SK-N-SH treated with all-trans-retinoic acid at 6 μM for 48 hours (cell line): ENCODE measurements around the gene PNN.

Source experiments
- ATAC-seq: fragments of 200-7000 bp; cut with Tn5 transposase; 3 replicates; pipeline ENCODE4 v1.9.1; 2020; ENCODE audit warnings: mild to moderate bottlenecking, moderate library complexity
- BACH2 ChIP-seq: fragments of 250-450 bp; sonication (Bioruptor Pico); IDR thresholded peaks from 2 replicates; pipeline ENCODE4 v1.9.0; 2021; ENCODE audit warnings: mild to moderate bottlenecking, borderline replicate concordance
- CSDC2 ChIP-seq: fragments of 250-450 bp; sonication (Bioruptor Pico); IDR thresholded peaks from 2 replicates; pipeline ENCODE4 v1.5.0; 2020; ENCODE audit warnings: mild to moderate bottlenecking, moderate library complexity
- GLIS3 ChIP-seq: fragments of 250-450 bp; sonication (Bioruptor Pico); IDR thresholded peaks from 2 replicates; pipeline ENCODE4 v1.5.0; 2020; ENCODE audit warnings: mild to moderate bottlenecking, moderate library complexity
- ISL1 ChIP-seq: fragments of 250-450 bp; sonication (Bioruptor Pico); IDR thresholded peaks from 2 replicates; pipeline ENCODE4 v2.1.2; 2022; ENCODE audit warnings: mild to moderate bottlenecking, moderate library complexity
- OSR1 ChIP-seq: fragments of 250-450 bp; sonication (Bioruptor Pico); IDR thresholded peaks from 2 replicates; pipeline ENCODE4 v1.8.0; 2022; ENCODE audit warnings: moderate library complexity, mild to moderate bottlenecking, inconsistent platforms
- PPARA ChIP-seq: fragments of 250-450 bp; sonication (Bioruptor Pico); IDR thresholded peaks from 2 replicates; pipeline ENCODE4 v1.5.0; 2020; ENCODE audit warnings: mild to moderate bottlenecking, borderline replicate concordance
- RARB ChIP-seq: fragments of 250-450 bp; sonication (Bioruptor Pico); IDR thresholded peaks from 2 replicates; pipeline ENCODE4 v1.8.0; 2021; ENCODE audit warnings: mild to moderate bottlenecking, moderate library complexity
- SNAI2 ChIP-seq: fragments of 250-450 bp; sonication (Bioruptor Pico); IDR thresholded peaks from 2 replicates; pipeline ENCODE4 v1.5.0; 2020; ENCODE audit warnings: mild to moderate bottlenecking, moderate library complexity
- TOX ChIP-seq: fragments of 250-450 bp; sonication (Bioruptor Pico); IDR thresholded peaks from 2 replicates; pipeline ENCODE4 v1.8.0; 2021; ENCODE audit warnings: mild to moderate bottlenecking, moderate library complexity, borderline replicate concordance
- ZC3H10 ChIP-seq: fragments of 250-450 bp; sonication (Bioruptor Pico); IDR thresholded peaks from 2 replicates; pipeline ENCODE4 v1.5.1; 2021; ENCODE audit warnings: mild to moderate bottlenecking, moderate library complexity
- ZFP30 ChIP-seq: fragments of 450-650 bp; formaldehyde crosslinking; IDR thresholded peaks from 2 replicates; pipeline ENCODE4 v1.5.0; 2022; ENCODE audit warnings: mild to moderate bottlenecking, moderate library complexity
- ZNF565 ChIP-seq: fragments of 450-650 bp; formaldehyde crosslinking; conservative IDR thresholded peaks from 2 replicates; pipeline ENCODE4 v1.5.0; 2020; ENCODE audit warnings: low read depth, mild to moderate bottlenecking, moderate library complexity
- ZNF70 ChIP-seq: fragments of 450-650 bp; formaldehyde crosslinking; IDR thresholded peaks from 2 replicates; pipeline ENCODE4 v1.5.0; 2020; ENCODE audit warnings: mild to moderate bottlenecking, moderate library complexity
- TF ChIP-seq, protein P1 (sequence below): fragments of 250-450 bp; sonication (Bioruptor Pico); IDR thresholded peaks from 2 replicates; pipeline ENCODE4 v1.8.0; 2020; ENCODE audit warnings: mild to moderate bottlenecking, moderate library complexity, borderline replicate concordance
- TF ChIP-seq, protein P2 (sequence below): fragments of 250-450 bp; sonication (Bioruptor Pico); IDR thresholded peaks from 2 replicates; pipeline ENCODE4 v1.8.0; 2021; ENCODE audit warnings: low read depth, mild to moderate bottlenecking, moderate library complexity, borderline replicate concordance
- TF ChIP-seq, protein P3 (sequence below): fragments of 250-450 bp; sonication (Bioruptor Pico); IDR thresholded peaks from 2 replicates; pipeline ENCODE4 v1.5.0; 2020; ENCODE audit warnings: mild to moderate bottlenecking, moderate library complexity

PNN gene

DNA sequence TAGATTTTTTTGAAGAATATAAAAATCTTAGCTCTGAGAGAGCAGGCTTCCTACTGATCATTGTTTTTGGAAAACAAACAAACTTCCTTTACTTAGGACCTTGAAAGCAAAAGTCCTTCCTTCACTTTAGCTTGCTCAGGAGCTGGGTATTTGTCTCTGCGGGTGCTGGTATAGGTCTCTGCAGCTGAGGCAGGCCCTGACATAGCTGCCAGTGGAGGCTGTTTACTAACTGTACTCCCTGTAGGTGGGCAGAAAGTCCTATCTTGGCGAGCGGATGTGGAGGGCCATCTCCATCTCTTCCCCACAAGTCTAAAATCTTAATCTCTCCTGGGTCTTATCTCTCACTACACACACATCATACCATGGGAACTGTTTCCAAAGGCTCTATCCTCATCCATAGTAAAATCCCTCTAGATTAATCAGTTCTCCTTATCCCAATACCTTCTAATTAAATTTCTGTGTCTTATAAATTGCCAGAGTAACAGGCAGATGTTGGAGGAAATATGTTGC lies 54.6 kb downstream of the PNN start:
- TF ChIP-seq, protein P1, sequence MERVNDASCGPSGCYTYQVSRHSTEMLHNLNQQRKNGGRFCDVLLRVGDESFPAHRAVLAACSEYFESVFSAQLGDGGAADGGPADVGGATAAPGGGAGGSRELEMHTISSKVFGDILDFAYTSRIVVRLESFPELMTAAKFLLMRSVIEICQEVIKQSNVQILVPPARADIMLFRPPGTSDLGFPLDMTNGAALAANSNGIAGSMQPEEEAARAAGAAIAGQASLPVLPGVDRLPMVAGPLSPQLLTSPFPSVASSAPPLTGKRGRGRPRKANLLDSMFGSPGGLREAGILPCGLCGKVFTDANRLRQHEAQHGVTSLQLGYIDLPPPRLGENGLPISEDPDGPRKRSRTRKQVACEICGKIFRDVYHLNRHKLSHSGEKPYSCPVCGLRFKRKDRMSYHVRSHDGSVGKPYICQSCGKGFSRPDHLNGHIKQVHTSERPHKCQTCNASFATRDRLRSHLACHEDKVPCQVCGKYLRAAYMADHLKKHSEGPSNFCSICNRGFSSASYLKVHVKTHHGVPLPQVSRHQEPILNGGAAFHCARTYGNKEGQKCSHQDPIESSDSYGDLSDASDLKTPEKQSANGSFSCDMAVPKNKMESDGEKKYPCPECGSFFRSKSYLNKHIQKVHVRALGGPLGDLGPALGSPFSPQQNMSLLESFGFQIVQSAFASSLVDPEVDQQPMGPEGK (CRISPR knock-in tag), result no peak
- TF ChIP-seq OSR1 (CRISPR knock-in tag) (no peak), BACH2 (no peak), ZNF70 (CRISPR knock-in tag) (no peak), GLIS3 (no peak), ZC3H10 (CRISPR knock-in tag) (no peak)
- ATAC-seq, result no peak

DNA sequence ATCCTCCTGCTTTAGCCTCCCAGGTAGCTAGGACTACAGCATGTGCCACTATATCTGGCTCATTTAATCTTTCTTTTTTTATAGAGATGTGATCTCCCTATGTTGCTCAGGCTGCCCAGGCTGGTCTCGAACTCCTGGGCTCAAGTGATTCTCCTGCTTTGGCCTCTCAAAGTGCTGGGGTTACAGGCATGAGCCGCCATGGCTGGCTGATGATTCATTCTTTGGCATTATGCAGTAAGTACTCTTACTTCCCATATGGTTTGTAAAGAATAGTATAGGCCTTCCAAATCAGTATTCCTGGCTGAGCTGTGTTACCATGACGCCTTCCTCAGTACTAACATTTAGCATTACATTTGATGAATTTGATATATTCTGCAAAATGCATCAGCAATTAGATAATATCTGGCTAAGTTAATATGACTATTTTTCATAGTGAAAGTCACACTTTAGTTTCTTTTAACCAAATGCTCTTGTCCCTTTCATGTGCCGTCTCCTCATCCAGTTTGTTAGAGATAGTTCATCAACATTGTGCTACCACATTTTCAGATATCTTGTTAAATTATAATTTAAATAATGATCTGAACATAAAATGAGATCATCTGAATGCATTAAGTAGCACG lies 55.5 kb downstream of the PNN start:
- no peak for ATAC-seq
- TF ChIP-seq PPARA (CRISPR knock-in tag) (no peak), TOX (no peak), ZFP30 (CRISPR knock-in tag) (no peak), ZNF565 (CRISPR knock-in tag) (no peak), SNAI2 (CRISPR knock-in tag) (no peak), ISL1 (CRISPR knock-in tag) (no peak), OSR1 (CRISPR knock-in tag) (no peak), BACH2 (no peak), CSDC2 (no peak), RARB (CRISPR knock-in tag) (no peak), GLIS3 (no peak), ZNF70 (CRISPR knock-in tag) (no peak)
- TF ChIP-seq, protein P2, sequence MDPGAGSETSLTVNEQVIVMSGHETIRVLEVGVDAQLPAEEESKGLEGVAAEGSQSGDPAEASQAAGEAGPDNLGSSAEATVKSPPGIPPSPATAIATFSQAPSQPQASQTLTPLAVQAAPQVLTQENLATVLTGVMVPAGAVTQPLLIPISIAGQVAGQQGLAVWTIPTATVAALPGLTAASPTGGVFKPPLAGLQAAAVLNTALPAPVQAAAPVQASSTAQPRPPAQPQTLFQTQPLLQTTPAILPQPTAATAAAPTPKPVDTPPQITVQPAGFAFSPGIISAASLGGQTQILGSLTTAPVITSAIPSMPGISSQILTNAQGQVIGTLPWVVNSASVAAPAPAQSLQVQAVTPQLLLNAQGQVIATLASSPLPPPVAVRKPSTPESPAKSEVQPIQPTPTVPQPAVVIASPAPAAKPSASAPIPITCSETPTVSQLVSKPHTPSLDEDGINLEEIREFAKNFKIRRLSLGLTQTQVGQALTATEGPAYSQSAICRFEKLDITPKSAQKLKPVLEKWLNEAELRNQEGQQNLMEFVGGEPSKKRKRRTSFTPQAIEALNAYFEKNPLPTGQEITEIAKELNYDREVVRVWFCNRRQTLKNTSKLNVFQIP (CRISPR knock-in tag), result no peak
- TF ChIP-seq, protein P3, sequence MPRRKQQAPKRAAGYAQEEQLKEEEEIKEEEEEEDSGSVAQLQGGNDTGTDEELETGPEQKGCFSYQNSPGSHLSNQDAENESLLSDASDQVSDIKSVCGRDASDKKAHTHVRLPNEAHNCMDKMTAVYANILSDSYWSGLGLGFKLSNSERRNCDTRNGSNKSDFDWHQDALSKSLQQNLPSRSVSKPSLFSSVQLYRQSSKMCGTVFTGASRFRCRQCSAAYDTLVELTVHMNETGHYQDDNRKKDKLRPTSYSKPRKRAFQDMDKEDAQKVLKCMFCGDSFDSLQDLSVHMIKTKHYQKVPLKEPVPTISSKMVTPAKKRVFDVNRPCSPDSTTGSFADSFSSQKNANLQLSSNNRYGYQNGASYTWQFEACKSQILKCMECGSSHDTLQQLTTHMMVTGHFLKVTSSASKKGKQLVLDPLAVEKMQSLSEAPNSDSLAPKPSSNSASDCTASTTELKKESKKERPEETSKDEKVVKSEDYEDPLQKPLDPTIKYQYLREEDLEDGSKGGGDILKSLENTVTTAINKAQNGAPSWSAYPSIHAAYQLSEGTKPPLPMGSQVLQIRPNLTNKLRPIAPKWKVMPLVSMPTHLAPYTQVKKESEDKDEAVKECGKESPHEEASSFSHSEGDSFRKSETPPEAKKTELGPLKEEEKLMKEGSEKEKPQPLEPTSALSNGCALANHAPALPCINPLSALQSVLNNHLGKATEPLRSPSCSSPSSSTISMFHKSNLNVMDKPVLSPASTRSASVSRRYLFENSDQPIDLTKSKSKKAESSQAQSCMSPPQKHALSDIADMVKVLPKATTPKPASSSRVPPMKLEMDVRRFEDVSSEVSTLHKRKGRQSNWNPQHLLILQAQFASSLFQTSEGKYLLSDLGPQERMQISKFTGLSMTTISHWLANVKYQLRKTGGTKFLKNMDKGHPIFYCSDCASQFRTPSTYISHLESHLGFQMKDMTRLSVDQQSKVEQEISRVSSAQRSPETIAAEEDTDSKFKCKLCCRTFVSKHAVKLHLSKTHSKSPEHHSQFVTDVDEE (CRISPR knock-in tag), result no peak

DNA sequence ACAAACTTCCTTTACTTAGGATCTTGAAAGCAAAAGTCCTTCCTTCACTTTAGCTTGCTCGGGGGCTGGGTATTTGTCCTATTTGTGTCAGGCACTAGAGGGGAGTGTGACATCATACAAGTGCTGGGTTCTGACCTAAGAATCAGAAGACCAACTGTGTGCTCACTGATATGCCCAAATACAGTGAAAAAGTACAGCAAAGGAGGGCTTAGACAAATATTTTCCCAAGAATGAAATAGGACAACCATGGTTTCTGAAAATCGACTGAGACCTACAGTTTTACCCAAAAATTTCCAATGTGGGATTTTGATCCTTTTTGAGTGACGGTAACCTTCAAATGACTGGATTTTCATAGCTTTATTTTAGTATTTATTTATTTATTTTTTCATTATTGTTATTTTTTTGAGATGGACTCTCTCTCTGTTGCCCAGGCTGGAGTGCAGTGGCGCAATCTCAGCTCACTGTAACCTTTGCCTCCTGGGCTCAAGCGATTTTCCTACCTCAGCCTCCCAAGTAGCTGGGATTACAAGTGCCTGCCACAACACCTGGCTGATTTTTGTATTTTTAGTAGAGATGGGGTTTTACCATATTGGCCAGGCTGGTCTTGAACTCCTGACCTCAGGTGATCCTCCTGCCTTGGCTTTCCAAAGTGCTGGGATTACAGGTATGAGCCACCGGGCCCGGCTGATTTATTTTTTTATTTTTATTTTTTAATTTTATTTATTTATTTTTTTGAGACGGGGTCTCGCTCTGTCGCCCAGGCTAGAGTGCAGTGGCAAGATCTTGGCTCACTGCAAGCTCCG lies 56.9 kb downstream of the PNN start:
- peak; percentile 77 for ATAC-seq
